GM12872 (cell line): ENCODE data around the gene ZNF638.

ENCODE experiments used
- TF ChIP-seq, protein P1 (sequence below): IDR thresholded peaks from 3 replicates; pipeline ENCODE4 v1.5.1; 2011; ENCODE audit warnings: low read depth, mild to moderate bottlenecking, low read length, moderate library complexity; ENCODE audit not compliant: insufficient read depth

ZNF638 gene

DNA sequence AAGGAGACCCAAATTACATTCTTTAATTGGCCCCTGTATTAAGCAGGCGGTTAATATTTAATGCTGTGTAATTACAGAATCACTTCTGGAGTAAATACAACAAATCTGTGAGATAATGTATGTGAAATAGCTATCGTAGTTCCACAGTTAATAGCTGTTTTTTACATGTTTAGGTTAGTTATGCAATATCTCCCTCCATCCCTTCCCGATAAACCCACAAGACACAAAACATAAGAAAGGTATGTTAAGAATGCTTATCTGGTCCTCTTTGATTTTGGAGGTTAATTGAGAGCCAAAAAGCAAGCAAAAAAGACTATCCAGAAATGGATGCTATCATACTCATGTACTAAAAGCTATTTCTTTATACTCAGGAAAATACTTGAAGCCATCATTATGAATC lies 49.1 kb downstream of the ZNF638 start:
- TF ChIP-seq, protein P1, sequence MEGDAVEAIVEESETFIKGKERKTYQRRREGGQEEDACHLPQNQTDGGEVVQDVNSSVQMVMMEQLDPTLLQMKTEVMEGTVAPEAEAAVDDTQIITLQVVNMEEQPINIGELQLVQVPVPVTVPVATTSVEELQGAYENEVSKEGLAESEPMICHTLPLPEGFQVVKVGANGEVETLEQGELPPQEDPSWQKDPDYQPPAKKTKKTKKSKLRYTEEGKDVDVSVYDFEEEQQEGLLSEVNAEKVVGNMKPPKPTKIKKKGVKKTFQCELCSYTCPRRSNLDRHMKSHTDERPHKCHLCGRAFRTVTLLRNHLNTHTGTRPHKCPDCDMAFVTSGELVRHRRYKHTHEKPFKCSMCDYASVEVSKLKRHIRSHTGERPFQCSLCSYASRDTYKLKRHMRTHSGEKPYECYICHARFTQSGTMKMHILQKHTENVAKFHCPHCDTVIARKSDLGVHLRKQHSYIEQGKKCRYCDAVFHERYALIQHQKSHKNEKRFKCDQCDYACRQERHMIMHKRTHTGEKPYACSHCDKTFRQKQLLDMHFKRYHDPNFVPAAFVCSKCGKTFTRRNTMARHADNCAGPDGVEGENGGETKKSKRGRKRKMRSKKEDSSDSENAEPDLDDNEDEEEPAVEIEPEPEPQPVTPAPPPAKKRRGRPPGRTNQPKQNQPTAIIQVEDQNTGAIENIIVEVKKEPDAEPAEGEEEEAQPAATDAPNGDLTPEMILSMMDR, result no peak

DNA sequence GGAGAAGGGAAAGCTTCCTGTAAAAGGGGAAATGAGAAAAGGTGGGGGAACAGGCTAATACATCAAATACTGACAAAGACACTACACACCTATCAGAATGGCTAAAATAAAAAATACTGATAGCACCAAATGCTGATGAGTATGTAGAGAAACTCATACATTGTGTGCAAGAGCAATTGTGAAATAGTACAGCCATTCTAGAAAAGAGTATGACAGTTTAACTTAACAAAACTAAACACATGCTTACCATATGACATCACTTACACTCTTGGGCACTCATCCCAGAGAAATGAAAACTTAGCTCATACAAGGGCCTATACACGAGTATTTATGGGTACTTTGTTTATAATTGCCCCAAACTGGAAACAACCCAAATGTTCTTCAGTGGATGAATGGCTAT lies 53.4 kb downstream of the ZNF638 start:
- TF ChIP-seq, protein P1, result no peak

DNA sequence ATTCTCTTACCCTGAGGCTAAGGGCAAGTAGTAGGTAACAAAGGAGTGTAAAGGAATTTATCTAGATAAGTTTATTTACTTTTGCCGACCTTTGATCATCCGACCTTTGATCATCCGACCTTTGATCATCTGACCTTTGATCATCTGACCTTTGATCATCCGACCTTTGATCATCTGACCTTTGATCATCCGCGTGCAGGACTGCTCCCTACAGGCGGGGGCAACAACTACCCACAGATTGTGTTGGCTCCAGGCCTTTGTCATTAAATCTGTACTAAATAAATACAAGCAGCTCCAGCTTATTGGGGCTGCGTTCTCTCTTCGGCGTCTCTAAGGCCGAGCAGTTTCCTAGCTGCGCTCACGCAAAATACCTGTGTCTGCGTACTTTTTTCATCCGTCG lies 56.6 kb downstream of the ZNF638 start:
- TF ChIP-seq, protein P1, result no peak

DNA sequence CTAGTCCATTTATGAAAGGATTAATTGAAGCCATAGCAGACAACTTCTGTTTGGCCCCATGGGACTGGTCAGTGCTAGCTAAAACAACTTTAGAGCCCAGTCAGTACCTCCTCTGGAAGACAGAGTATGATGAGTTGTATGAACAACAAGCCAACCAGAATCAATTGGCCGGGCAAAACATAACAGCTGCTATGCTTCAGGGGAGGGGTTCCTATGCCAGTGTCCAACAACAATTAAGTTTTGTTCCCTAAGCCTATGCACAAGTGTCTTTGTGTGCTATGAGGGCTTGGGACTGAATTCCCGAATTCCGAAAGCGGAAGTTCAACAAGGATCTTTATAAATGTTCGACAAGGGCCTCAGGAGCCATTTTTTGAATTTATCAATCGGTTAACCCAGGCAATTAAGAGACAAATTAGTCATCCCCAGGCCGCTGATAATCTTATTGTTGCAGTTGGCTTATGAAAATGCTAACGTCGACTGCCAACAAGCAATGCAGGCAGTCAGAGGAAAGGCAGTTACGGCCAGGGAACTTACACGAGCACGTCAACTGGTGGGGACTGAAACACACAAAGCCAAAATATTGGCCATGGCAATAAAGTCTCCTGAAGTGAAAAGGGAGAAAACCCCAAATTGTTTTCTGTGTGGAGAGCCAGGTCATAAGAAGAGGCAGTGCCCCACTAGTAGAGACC lies 57.9 kb downstream of the ZNF638 start:
- TF ChIP-seq, protein P1, result no peak

DNA sequence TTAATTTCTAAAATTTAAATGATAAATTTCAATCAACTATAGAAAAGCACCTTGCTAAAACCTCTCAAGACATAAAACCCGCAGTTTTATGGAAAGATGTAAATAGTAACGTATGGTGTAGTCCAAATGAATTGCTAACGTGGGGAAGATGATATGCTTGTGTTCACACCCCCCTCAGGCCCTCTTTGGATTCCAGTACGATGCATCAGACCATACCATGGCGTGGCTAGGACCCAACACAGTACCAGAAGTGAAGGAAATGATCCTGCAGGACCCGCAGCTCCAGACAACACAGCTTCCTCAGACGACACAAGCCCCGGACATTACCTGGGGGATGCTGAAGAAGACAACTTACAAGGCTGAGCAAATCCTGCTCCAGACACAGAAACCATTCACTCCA lies 61.6 kb downstream of the ZNF638 start:
- TF ChIP-seq, protein P1, result no peak

DNA sequence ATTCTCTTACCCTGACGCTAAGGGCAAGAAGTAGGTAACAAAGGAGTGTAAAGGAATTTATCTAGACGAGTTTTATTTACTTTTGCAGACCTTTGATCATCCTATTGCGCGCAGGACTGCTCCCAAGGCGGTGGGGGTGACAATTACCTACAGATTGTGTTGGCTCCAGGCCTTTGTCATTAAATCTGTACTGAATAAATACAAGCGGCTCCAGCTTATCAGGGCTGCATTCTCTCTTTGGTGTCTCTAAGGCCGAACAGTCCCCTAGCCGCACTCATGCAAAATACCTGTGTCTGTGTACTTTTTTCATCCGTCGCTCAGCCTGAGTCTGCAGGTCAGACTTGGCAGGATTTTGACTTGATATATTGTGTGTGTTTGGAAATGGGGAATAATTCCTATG lies 63.9 kb downstream of the ZNF638 start:
- TF ChIP-seq, protein P1, result no peak

DNA sequence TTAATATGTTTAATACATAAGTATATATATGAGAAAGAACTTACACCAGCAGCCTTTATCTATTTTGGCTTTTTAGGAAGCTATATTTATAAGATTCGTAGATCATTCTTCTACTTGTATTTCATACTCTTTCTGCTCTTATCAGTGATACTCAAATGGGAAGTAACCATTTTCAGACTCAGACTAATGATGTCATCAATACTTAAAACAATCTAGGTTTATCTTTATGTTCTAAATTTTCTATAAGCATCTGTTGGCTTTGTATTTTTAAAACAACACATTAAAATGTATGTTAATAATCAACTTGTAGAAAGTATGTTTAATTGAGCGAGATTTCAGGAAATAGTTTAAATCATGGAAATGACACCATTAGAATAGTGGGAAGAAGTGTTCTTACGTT lies 70.8 kb downstream of the ZNF638 start:
- TF ChIP-seq, protein P1, result no peak

DNA sequence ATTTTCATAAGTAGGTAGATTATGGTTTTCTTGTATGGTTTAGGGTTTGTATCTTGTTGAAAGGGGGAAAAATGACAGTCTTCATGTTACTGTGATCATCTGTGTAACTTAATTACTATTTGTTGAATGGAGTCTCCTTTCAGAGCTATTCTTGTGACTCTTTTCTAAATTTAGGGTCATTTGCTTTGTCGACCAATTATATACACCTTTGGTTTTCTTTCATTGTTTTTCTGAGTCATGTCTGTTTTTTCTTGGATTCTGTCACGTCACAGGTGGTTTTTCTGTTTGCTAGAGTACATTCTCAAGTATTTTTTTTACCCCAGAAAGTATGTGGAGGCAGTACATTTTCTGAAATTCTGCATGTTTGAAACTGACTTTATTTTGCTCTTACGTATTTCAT lies 78.0 kb downstream of the ZNF638 start:
- TF ChIP-seq, protein P1, result no peak
